CD4-positive, alpha-beta T cell treated with Interleukin-1 beta for 1 hour (primary cell): ENCODE data around the gene NEU4.
"Not testable (repeated sequence)": the region's sequence is repeated elsewhere in the genome, so short reads cannot be mapped to it uniquely, and the experiment has no call there.

ENCODE experiments used
- DNase-seq, 2 donors: peaks; one replicate each; pipeline ENCODE4 v3.0.0-alpha.2; 2020 to 2022

Gene NEU4

DNA sequence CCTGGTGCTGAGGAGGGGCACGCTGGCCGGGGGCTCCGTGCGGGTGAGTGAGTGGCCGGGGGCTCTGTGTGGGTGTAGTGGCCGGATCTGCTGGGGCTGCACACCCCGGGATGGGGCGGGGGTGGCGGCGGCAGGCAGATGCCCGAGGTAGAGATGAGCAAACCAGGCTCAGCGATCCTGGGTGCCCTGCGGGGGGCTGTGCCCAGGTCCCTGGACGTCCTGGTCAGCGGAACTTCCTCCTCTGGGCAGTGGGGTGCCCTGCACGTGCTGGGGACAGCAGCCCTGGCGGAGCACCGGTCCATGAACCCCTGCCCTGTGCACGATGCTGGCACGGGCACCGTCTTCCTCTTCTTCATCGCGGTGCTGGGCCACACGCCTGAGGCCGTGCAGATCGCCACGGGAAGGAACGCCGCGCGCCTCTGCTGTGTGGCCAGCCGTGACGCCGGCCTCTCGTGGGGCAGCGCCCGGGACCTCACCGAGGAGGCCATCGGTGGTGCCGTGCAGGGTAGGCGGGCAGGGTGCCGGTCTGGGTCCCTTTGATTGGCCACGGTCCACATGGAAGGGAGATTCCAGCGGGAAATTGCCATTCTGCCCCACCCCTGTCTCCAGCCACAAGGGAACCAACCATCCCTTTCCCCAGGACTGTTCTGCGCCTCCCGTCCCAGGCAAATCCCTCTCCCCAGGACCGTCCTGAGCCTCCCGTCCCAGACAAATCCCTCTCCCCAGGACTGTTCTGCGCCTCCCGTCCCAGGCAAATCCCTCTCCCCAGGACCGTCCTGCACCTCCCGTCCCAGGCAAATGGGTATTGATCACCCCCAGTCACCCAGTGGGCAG, 5.9 kb downstream of the NEU4 start:
- DNase-seq = no peak

- DNase-seq = no peak
Measured at GRCh38 chr2:241815477-241816430, 6.8 kb downstream of the NEU4 start.

GRCh38 chr2:241816431-241817121, 7.6 kb downstream of the NEU4 start:
- DNase-seq = no peak

- DNase-seq = no peak
Measured at GRCh38 chr2:241817126-241817820, 8.3 kb downstream of the NEU4 start.

DNA sequence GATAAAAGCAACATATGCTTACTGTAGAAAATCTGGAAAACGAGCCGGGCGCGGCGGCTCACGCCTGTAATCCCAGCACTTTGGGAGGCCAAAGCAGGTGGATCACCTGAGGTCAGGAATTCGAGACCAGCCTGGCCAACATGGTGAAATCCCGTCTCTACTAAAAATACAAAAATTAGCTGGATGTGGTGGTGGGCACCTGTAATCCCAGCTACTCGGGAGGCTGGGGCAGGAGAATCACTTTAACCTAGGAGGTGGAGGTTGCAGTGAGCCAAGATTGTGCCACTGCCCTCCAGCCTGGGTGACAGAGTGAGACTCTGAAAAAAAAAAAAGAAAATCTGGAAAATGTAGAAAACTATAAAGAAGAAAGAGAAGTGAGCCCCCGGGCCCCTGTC, 8.8 kb downstream of the NEU4 start:
- DNase-seq = not testable (repeated sequence)

- DNase-seq = no peak
Measured at GRCh38 chr2:241818229-241818942, 9.4 kb downstream of the NEU4 start.

- no peak for DNase-seq
Measured at GRCh38 chr2:241818943-241819270, 9.9 kb downstream of the NEU4 start.

DNA sequence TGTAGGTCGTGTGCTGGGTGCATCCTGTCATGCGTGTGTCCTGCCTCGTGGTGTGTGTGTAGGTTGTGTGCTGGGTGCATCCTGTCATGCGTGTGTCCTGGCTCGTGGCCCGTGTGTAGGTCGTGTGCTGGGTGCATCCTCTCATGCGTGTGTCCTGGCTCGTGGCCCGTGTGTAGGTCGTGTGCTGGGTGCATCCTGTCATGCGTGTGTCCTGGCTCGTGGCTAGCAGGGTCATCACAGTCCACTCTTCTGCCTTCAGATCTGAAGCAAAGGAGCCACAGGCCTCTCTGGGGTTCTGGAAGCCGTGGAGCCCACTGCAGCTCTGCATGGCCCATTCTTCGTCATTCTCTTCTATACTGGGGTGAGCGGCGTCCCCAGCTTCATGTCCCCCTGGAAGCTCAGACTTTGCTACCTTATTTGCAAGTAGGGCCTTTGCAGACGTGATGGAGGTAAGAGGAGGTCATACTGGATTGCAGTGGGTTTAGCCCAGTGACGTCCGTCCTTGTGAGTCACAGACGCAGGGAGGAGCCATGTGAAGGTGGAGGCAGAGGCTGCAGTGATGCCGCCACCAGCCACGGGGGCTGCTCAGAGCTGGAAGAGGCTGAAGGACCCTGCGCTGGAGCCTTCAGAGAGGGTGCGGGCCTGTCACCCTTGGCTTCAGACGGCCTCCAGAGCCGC, 11.1 kb downstream of the NEU4 start:
- DNase-seq = not testable (repeated sequence)

DNA sequence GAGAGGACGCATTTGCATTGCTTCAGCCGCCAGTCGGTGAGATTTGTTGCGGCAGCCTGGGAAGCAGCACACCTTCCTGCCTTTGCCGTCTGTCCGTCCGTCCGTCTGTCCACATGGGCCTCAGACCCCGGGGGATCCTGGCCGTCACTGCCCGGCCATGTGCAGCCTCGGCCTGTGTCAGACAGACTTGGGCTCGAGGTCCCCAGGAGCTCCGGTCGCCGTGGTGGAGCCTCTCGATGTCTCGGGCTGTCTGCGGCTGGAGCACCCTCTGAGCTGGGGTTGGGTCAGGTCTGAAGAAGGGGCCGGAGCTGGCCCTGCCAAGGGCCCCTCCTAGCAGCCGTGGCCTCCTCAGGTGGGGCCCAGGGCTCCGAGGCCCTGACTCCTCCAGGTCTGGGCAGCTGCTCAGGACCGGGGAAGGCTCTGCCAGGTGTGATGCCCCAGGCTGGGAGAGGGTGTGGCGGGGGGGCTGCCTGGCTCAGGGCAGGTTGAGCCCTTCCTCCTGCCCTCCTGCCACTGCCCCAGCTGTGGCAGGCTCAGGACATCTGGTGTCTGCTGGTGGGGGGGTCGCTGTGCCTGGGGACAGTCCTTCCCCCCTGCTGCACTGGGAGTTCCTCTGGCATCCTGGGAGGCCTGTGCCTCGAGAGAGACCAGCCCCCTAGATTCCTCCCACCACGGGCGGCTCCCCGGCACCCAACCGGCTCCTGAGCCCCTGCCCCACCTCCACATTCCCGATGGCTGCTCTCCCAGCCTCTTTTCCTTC, 11.8 kb downstream of the NEU4 start:
- DNase-seq = no peak

- no peak for DNase-seq
Measured at GRCh38 chr2:241821460-241822263, 12.7 kb downstream of the NEU4 start.

GRCh38 chr2:241822264-241822623, 13.3 kb downstream of the NEU4 start:
- no peak for DNase-seq

GRCh38 chr2:241823531-241824437, 14.8 kb downstream of the NEU4 start:
- not testable (repeated sequence) for DNase-seq

- DNase-seq = no peak
Measured at GRCh38 chr2:241827394-241827793, 18.4 kb downstream of the NEU4 start.

DNA sequence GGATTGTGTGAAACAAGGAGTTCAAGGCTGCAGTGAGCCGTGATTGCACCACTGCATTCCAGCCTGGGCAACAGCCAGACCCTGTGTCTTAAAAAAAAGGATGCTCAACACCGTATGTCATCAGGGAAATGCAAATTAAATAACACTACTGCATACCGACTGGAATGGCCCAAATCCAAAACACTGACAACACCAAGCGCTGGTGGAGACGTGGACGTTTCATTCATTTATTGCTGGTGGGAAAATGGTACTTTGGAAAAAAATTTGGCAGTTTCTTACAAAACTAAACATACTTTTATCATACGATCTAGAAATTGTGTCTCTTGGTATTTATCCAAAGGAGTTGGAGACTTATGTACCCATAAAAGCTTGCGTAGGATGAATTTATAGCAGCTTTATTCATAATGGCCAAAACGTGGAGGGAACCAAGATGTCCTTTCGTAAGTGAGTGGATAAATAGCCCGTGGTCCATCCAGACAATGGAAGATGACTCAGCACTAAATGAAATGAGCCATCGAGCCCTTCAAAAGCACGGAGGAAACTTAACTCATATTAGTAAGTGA, 24.2 kb downstream of the NEU4 start:
- DNase-seq = no peak

DNA sequence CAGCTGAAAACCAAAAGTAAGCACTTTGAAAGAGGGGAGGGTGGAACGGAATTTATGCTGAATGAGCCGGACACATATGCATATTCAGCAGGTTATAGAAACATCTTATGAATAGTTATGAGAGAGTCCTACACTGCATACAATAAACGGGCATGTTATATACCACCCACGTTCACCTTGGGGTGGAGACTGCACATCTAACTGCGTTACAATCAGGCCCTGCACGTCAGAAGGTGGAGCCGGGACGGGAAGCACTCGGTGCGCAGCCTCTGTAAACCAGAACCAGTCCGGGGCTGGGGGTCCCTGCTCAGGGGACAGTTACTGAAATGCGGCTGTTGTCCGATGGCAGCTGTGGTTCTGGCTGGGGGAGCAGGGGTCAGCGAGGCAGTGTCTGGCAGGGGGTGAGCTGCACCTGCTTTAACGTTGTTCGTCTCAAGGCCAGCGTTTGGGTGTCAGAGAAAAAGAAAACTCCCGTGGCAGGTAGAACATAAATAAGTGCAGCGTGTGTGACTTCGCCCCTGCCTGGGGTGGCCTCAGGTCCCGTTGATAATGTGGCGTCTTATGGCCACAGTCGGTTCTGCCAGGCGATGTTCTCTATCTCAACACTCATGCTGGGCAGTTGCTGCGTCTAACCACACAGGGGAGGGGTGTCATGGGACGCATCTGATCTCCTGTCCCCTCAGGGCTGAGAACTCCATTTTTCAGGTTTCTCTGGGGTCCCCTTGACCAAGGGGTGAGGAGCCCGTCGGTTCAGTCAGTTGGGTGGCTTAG, 24.9 kb downstream of the NEU4 start:
- not testable (repeated sequence) for DNase-seq

GRCh38 chr2:241834527-241835210, 25.7 kb downstream of the NEU4 start:
- DNase-seq = no peak

DNA sequence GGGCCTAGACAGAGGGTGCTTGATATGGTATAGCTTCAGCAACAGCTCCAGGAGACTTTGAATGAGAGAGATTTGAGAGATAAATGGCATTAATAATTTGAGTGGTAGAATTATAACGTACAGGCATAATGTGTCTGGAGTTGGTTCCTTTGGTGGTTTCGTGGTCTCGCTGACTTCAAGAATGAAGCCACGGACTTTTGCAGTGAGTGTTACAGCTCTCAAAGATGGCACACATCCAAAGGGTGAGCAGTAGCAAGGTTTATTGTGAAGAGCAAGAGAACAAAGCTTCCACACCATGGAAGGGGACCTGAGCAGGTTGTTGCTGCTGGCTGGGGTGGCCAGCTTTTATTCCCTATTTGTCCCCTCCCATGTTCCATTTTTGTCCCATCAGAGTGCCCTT, 26.6 kb downstream of the NEU4 start:
- DNase-seq = no peak
